KMS-11 (cell line): ENCODE results near the gene LSM14B.

ENCODE experiments used
- H2AFZ ChIP-seq: fragments of 200-600 bp; sonication (generic); 2 replicates; pipeline ENCODE4 v1.6.1; 2016; ENCODE audit warnings: antibody characterized with exemption, mixed run types, low read depth
- H3K27ac ChIP-seq: fragments of 200-600 bp; sonication (generic); 2 replicates; pipeline ENCODE4 v1.6.1; 2016; ENCODE audit warnings: mild to moderate bottlenecking, mixed run types
- H3K27me3 ChIP-seq: fragments of 200-600 bp; sonication (generic); 2 replicates; pipeline ENCODE4 v1.6.1; 2017; ENCODE audit warnings: mild to moderate bottlenecking, low read depth, mixed run types, moderate library complexity; ENCODE audit not compliant: insufficient read depth
- H3K36me3 ChIP-seq: fragments of 200-600 bp; sonication (generic); 2 replicates; pipeline ENCODE4 v1.6.1; 2017; ENCODE audit warnings: mild to moderate bottlenecking, mixed run types; ENCODE audit not compliant: insufficient read depth
- H3K4me1 ChIP-seq: fragments of 200-600 bp; sonication (generic); 2 replicates; pipeline ENCODE4 v1.6.1; 2016; ENCODE audit warnings: mild to moderate bottlenecking, low read depth, mixed run types; ENCODE audit not compliant: poor library complexity, severe bottlenecking
- H3K4me2 ChIP-seq: fragments of 200-600 bp; sonication (generic); 2 replicates; pipeline ENCODE4 v1.7.0; 2016; ENCODE audit warnings: mild to moderate bottlenecking, mixed run types
- H3K4me3 ChIP-seq: fragments of 200-600 bp; sonication (generic); IDR thresholded peaks from 2 replicates; pipeline ENCODE4 v1.6.1; 2017; ENCODE audit warnings: low read depth, low read length, mixed read lengths; ENCODE audit not compliant: insufficient read depth
- H3K79me2 ChIP-seq: fragments of 200-600 bp; sonication (generic); 2 replicates; pipeline ENCODE4 v1.6.1; 2016; ENCODE audit warnings: low read depth, mixed run types; ENCODE audit not compliant: insufficient read depth
- H3K9ac ChIP-seq: fragments of 200-600 bp; sonication (generic); 2 replicates; pipeline ENCODE4 v1.6.1; 2016; ENCODE audit warnings: mild to moderate bottlenecking, mixed run types
- H4K20me1 ChIP-seq: fragments of 200-600 bp; sonication (generic); 2 replicates; pipeline ENCODE4 v1.6.1; 2016; ENCODE audit warnings: mild to moderate bottlenecking, mixed run types; ENCODE audit not compliant: insufficient read depth
- CTCF ChIP-seq: fragments of 200-600 bp; sonication (generic); conservative IDR thresholded peaks from 2 replicates; pipeline ENCODE4 v1.6.1; 2017; ENCODE audit warnings: low read depth, mild to moderate bottlenecking, antibody characterized with exemption, low read length, moderate library complexity, mixed read lengths

Gene LSM14B

DNA sequence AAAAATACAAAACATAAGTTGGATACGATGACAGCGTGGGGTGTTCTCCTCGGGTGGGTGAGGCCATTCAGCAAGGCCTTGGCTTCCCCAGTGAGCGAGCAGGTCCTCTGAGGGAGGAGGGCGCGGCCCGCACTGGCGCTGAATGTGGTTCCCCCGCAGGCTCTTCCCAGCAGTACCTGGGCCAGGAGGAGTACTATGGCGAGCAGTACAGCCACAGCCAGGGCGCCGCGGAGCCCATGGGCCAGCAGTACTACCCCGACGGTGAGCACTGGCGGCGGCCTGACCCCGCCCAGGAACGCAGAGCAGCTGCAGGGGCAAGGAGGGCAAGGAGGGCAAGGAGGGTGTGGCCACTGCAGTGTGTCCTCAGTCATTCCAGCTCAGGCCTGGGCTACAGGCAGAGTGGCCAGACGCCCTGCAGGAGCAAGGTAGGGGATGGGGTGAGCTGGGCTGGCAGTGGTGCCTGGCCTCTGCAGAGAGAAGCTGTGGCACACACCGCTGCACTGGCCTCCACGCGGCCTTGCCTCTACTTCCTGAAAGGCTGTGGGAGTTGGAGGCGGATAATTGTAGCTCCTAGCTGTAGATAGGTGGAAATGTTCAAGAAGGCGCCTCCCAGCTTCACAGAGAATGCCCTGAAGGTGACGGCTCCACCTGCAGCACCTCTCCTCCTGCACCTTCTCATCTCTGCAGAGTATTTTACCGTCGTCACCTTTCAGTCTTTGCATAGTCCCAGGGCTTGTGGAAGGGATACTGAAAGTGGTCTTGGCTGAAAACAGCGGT is 41.9 kb downstream of the LSM14B start:
- no peaks in the 10 kb centered on the region for H3K36me3 ChIP-seq

GRCh38 chr20:62164879-62165761 is 42.8 kb downstream of the LSM14B start:
- Histone ChIP-seq H3K79me2 (no peaks in the 10 kb centered on the region), H4K20me1 (no peaks in the 10 kb centered on the region), H3K36me3 (no peaks in the 10 kb centered on the region), H3K4me2 (no peak overlapping the region), H3K4me1 (no peaks in the 10 kb centered on the region), H3K4me3 (no peak overlapping the region), H3K9ac (no peak overlapping the region), H2AFZ (no peak overlapping the region), H3K27me3 (no peaks in the 10 kb centered on the region), H3K27ac (no peak overlapping the region)
- TF ChIP-seq CTCF = no peak

More for the DNA sequence above, 41.9 kb downstream of the LSM14B start:
- Histone ChIP-seq H3K4me3 (no peak overlapping the region), H3K27me3 (no peaks in the 10 kb centered on the region), H3K9ac (no peak overlapping the region), H4K20me1 (no peaks in the 10 kb centered on the region), H3K4me1 (no peaks in the 10 kb centered on the region), H2AFZ (no peak overlapping the region), H3K4me2 (no peak overlapping the region), H3K79me2 (no peaks in the 10 kb centered on the region), H3K27ac (no peak overlapping the region)
- no peak for TF ChIP-seq CTCF

DNA sequence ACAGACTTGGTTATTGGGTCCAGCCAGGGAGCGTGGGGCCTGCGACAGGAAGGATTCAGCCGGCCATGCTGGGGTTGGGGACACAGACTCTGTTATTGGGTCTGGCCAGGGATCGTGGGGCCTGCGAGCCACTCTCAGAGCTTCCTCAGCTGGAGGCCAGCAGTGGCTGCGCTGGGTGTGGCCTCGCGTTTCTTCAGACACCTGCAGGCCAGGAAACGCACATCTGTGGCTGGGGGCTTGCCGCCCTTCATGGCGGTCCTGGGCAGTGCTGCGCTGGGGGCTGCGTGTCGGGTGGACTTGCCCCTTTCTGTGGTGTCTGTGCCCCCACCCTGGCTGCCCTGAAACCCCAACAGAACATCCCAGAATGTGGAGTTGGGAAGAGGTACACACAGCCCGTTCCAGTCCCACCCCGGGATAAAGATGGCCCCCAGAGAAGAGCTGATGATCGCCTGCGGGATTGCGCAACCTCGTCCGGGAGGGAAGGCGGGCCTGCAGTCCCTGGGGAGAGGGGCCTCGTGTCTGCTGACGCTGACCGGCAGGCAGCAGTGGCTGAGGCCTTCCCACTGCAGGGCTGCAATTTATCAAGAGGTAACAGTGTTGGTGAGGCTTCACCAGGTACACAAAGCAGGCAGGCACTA is 43.6 kb downstream of the LSM14B start:
- no peaks in the 10 kb centered on the region for H3K27me3 ChIP-seq
- H3K4me1 ChIP-seq = no peaks in the 10 kb centered on the region
- no peak overlapping the region for H3K4me2 ChIP-seq
- no peak overlapping the region for H3K27ac ChIP-seq
- H3K79me2 ChIP-seq = no peaks in the 10 kb centered on the region
- no peaks in the 10 kb centered on the region for H4K20me1 ChIP-seq
- no peak overlapping the region for H2AFZ ChIP-seq
- H3K9ac ChIP-seq = no peak overlapping the region
- H3K36me3 ChIP-seq = no peaks in the 10 kb centered on the region
- TF ChIP-seq CTCF = no peak
- H3K4me3 ChIP-seq = no peak overlapping the region

DNA sequence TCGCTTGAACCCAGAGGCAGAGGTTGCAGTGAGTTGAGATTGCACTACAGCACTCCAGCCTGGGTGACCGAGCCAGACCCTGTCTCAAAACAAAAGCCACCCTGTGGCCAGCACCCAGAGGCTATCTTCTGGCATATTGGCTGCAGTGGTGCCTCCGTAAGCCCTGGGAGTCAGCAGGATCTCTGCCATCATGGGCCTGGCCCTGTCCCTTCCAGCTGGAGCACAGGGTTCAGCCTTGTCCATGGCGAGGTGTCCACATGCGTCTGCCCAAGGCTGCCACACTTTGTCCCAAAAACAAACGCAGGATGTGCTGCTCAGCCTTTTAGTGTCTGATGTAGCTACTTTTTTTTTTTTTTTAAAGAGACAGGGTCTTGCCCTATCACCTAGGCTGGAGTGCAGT is 45.2 kb downstream of the LSM14B start:
- Histone ChIP-seq H3K27me3 (no peaks in the 10 kb centered on the region), H3K36me3 (no peaks in the 10 kb centered on the region), H3K4me2 (no peak overlapping the region), H4K20me1 (no peaks in the 10 kb centered on the region), H2AFZ (no peak overlapping the region), H3K4me3 (no peak overlapping the region), H3K79me2 (no peaks in the 10 kb centered on the region), H3K4me1 (no peaks in the 10 kb centered on the region), H3K27ac (no peak overlapping the region), H3K9ac (no peak overlapping the region)
- TF ChIP-seq CTCF = no peak
